Measurements from ENCODE around the gene POC1B. TPM values are rescaled to one million over a fixed set of nuclear protein-coding genes. Genes with fewer than 3 reads are reported as not detected.
A peak's percentile ranks its signal among the peaks of the same experiment; 100 is the strongest.

The POC1B gene
- total RNA-seq, 1 donor from 2014 or later: 14.9 TPM

DNA sequence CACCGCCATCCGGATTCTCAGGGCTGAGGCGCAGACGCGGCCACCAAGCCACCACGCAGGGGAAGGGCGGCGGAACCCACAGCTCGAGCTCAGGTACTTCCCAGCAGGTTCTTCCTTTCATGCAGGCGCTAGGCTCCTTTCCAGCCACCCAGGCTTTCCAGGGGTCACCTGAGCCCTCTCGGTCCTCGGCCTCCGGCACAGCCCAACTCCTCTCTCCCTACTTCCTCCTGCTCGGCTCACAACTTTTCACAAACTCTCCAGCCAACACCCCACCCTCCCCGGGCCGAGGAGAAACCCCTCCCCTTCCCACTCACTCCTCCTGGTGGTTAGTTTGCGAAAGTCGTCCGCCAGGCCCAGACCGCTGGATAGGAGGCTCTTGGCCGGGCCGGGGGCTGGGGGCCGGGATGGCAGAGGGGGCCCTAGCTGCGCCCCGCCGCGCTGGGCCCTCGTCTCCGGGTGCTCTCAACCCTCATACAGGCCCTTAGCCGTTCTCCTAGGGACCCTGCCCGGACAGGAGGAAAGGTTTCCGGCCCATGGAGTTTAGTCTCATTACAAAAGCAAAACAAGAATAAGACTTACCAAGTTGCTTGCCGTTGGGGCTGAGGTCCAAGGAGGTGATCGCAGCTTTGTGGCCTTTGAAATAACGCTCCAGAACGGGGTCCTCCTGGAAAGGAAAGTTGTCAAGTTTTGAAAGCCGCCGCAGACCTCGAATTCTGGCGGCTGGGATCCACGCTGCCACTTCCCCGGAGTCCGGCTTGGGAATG, 1.1 kb downstream of the POC1B start, which contains the start of gene GALNT4:
Gene GALNT4 (minus strand): TSS at position 256 of the 764 bp plus-strand sequence. CDS start 247 bp downstream, at position 9.
- DNase-seq (ENCODE audit: low read depth): peak; percentile 44
- TF ChIP-seq, protein P1, sequence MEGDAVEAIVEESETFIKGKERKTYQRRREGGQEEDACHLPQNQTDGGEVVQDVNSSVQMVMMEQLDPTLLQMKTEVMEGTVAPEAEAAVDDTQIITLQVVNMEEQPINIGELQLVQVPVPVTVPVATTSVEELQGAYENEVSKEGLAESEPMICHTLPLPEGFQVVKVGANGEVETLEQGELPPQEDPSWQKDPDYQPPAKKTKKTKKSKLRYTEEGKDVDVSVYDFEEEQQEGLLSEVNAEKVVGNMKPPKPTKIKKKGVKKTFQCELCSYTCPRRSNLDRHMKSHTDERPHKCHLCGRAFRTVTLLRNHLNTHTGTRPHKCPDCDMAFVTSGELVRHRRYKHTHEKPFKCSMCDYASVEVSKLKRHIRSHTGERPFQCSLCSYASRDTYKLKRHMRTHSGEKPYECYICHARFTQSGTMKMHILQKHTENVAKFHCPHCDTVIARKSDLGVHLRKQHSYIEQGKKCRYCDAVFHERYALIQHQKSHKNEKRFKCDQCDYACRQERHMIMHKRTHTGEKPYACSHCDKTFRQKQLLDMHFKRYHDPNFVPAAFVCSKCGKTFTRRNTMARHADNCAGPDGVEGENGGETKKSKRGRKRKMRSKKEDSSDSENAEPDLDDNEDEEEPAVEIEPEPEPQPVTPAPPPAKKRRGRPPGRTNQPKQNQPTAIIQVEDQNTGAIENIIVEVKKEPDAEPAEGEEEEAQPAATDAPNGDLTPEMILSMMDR (conservative IDR thresholded peaks at IDR 0.05; ENCODE audit: low read depth, low read length): peak; percentile 72
- peak within 1 kb of the TSS; percentile 94 for H3K4me3 ChIP-seq (ENCODE audit: low read depth, low read length)

DNA sequence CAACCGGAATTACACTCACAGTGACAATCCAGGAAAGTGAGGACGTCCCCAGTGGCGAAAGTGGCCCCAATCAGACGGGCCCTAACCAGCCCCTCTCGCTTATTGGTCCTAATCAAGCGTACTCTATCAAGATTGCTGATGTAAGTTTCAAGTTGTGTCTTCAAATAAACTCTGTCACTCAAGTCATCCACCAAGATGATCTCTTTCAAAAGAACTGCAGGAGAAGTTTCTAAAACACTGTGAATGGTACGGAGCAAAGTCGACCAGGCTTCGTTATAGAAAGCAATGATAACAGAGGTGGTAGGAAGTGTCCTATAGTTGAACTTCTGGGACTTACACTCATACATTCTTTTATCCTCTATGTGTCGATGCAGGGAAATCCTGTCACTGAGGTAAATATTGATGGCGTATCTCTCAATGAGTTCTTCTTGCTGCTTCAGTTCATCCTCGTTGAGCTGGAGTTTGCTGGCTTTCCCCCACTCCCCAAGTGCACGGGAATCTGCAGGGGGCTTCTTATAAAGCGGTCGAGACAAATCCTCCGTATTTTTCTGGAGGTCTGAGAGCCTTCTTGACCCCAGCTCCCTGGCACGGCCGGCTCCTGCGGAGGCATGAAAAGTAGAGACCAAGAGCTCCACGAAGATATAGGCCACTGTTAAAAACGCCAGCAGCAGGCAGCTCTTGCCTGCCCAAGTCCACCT, 1.9 kb downstream of the POC1B start:
- TF ChIP-seq, protein P1 (conservative IDR thresholded peaks at IDR 0.05; ENCODE audit: low read depth, low read length): no peak
- peak overlapping the region; percentile 94 for H3K4me3 ChIP-seq (ENCODE audit: low read depth, low read length)
- no peak for DNase-seq (ENCODE audit: low read depth)

DNA sequence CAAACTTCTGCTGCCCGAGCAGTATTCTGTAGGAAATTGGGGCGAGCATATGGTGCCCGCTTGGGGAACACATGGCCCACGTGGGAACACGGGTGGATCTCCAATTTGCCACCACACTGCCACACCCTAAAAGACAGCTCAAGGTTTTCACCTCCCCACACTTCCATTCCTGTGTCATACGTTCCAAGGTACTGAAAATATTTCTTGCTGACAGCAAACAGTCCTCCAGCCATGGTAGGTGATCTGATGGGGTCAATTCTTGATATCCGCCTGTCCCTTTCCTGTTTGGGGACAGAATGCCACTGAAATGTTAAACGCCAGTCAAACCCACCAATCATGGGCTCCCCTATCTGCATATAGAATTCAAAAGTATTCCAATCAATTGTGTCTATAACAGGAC, 2.5 kb downstream of the POC1B start:
- H3K4me3 ChIP-seq (ENCODE audit: low read depth, low read length): peak overlapping the region; percentile 94
- no peak for DNase-seq (ENCODE audit: low read depth)
- TF ChIP-seq, protein P1 (conservative IDR thresholded peaks at IDR 0.05; ENCODE audit: low read depth, low read length): no peak

DNA sequence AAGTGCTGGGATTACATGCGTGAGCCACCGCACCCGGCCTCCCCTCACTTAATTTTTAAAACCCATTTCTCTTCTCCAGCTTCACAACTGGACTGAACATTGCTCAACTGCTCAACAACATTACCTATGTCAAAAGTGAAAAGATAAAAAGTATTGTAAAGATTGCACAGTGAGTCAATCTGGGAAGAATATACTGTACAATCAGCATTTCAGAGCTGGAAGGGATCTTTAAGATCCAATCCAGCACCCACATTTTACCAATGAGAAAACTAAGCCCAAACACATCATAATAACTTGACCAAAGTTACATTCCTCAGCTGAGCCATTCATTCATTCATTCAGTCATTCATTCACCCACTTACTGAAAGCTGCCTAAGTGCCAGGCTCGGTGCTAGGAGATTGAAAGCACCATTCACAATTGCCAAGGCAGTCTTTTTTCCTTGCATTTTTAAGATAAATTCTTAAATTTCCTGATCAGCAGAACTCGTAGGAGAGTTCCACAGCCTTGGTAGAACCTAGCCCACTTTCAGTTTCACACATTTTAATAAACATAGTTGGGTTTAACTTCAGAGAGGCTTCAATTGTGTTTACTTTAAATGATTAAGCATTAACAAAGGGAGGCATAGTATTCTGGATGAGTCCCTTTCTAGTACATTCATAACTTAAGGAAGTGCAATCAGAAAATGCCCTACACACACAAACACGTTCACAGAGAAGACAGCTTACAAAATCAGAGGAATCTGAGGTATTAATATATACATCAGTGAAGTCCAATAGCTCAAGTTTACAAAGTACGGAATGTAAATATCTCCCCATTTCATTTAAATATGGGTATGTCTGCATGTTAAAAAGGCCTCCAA, 4.3 kb downstream of the POC1B start:
- peak overlapping the region; percentile 34 for H3K4me3 ChIP-seq (ENCODE audit: low read depth, low read length)
- DNase-seq (ENCODE audit: low read depth): no peak
- TF ChIP-seq, protein P1 (conservative IDR thresholded peaks at IDR 0.05; ENCODE audit: low read depth, low read length): no peak

DNA sequence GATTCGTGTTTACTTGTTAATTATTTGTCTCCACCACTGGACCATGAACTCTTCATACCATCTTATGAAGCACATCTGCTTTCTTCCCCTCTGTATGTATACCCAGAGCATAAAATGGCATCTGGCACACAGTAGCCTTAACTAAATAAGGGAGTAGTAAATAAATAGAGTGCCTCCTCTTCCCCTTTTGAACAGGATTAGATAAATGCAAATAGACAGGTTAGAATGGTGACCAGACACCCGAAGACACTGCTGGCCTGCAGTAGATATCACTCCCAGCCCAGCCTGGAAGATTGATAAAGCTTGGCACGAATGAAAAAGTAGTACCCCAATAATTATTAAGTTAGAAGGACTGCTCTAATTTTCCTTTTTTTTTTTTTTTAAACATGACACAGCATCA, 8.1 kb downstream of the POC1B start:
- DNase-seq (ENCODE audit: low read depth): no peak
- TF ChIP-seq, protein P1 (conservative IDR thresholded peaks at IDR 0.05; ENCODE audit: low read depth, low read length): no peak

DNA sequence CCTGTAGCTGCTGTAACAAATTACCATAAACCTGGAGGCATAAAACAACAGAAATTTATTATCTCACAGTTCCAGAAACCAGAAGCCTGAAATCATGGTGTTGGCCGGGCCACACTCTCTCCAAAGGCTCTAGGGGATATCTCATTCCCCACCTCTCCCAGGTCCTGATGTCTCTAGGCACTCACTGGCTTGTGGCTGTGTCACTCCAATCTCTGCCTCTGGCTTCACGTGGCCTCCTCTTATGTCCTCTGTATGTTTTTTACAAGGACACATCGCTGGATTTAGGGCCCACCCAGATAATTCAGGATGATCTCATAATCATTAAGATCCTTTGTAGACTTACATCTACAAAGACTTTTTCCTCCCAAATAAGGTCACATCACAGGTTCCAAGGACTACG, 9.2 kb downstream of the POC1B start:
- H3K4me3 ChIP-seq (ENCODE audit: low read depth, low read length): no peak overlapping the region
- TF ChIP-seq, protein P1 (conservative IDR thresholded peaks at IDR 0.05; ENCODE audit: low read depth, low read length): no peak
- no peak for DNase-seq (ENCODE audit: low read depth)

More for the DNA sequence above, 8.1 kb downstream of the POC1B start:
- H3K4me3 ChIP-seq (ENCODE audit: low read depth, low read length): no peak overlapping the region

Data from epithelial cell of proximal tubule (primary cell).